Activated T-cell treated with anti-CD3 and anti-CD28 coated beads for 48 hours (primary cell): ENCODE results near the gene CLEC4G.

Source experiments
- DNase-seq: peaks from one replicate; pipeline ENCODE4 v3.0.0-alpha.2; 2020; ENCODE audit warnings: low read depth

CLEC4G gene

DNA sequence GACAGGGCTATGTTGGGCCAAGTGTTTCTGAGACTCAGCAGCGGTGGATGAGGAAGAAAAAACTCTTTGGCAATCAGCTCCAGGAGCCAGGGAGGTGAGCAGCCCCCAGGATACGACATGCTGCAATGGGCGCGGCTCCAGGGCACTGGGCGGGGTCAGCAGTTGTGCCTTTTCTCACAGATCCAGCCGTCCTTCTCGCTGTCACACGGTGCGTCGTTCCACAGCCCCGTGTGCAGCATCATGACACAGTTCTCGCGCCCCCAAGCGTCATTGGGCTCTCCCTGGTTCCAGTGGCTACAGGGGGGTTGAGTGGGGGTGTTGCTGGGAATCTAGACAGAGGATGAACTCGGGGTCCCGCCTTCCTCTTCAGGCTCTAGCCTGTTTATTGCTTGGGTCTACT is 2.7 kb downstream of the CLEC4G start:
- no peak for DNase-seq

GRCh38 chr19:7725791-7726190 is 6.1 kb downstream of the CLEC4G start:
- no peak for DNase-seq

DNA sequence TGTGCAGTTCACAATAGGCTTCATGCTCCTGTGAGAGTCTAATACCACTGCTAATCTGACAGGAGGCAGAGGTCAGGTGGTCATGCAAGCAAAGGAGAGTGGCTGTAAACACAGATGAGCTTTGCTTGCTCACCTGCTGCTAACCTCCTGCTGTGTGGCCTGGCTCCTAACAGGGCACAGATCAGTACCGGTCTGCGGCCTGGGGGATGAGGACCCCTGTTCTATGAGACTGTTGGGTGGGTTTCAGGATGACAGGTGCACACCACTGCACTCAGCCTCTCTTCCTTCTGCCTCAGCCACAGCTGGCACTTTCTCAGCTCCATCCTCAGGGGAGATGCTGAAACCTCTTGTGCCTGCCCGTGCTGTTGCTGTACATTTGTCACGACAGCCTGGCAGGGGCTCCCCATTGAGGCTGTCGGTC is 9.7 kb downstream of the CLEC4G start:
- DNase-seq, result no peak

DNA sequence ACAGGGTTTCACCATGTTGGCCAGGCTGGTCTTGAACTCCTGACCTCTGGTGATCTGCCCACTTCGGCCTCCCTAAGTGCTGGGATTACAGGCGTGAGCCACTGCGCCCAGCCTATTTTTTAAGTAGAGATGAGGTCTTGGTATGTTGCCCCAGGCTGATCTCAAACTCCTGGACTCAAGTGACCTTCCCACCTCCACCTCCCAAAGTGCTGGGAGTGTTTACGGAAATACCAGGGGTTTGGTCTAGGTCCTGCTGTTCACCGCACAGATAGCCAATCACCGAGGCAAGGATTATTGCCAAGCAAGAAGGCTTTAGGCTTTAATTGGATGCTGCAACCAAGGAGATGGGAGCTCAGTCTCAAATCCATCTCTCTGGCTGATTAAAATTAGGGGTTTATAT is 11.6 kb downstream of the CLEC4G start:
- no peak for DNase-seq

DNA sequence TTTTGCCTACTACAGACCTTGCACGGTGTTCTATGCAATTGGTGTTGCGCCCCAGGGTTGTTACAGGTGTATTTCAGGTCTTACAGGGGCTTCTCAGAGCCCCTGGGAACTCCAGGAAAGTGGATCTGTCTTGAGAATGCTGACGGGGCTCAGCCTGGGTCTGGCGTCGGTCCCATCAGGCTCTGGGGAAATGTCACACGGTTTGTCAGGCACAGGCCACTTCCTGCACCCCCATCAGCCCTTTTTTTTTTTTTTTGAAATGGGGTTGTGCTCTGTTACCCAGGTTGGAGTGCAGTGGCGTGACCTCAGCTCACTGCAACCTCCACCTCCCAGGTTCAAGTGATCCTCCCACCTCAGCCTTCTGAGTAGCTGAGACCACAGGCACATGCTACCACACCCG is 13.2 kb downstream of the CLEC4G start:
- no peak for DNase-seq

- no peak for DNase-seq
These were observed 15.1 kb downstream of the CLEC4G start for GRCh38 chr19:7716762-7717161.

GRCh38 chr19:7715671-7716070 is 16.2 kb downstream of the CLEC4G start:
- DNase-seq, result no peak

DNA sequence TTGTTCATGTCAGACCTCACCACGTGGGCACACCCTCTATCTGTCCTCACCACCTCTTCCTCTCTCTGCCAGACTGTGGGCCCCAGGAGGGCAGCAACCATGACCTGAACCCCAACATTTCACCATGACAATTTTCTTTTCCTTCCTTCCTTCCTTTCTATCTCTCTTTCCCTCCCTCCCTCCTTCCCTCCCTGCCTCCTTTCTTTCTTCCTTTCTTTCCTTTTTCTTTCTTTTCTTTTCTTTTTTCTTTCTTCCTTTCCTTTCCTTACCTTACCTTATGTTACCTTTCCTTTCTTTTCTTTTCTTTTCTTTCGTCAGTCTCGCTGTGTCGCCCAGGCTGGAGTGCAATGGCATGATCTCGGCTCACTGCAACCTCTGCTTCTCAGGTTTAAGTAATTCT is 21.3 kb downstream of the CLEC4G start:
- DNase-seq, result no peak

DNA sequence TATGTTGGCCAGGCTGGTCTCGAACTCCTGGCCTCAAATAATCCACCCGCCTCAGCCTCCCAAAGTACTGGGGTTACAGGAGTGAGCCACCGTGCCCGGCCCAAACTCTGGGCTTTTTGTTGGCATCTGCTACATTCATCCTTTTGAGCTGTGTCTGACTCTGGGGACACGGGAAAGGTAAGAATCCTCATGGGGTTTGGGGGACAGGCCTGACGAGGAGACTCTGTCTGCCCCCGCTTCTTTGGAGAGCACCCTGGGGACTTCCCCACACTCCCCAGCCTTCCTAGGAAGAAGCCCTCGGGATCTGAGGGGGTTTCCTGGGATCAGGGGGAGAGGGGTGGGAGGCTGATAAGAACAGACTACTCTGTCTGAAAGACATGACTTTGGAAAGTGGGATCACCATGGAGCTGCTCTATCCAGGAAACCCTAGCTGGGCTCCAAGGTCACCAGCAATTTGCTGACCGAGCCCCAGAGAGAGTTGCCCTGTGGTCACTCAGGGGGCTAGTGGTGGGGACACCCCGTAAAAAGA is 21.9 kb downstream of the CLEC4G start:
- DNase-seq, result no peak

DNA sequence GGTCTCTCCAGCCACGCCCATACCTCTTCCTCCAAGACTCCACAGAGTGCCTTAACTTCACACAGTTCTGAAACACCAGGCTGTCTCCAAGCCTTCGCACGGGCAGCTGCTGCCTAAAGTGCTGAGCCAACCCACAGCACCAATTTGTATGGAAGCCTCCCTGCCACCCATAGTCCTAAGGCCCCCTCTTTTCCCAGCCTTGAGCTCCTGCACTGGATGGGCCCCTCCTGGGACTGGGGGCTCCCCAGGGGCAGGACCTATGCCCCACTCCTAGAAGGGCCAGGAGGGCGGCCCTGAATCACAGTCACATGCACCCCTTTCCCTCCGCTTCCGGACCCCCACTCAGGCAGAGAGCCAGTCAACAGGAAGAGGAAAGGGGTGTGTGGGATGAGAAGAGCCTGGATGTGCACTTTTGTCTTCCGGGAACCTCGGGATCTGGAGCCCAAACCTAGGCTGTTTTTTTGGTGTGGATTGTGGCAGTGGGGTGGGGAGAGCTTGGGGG is 24.9 kb downstream of the CLEC4G start:
- no peak for DNase-seq

DNA sequence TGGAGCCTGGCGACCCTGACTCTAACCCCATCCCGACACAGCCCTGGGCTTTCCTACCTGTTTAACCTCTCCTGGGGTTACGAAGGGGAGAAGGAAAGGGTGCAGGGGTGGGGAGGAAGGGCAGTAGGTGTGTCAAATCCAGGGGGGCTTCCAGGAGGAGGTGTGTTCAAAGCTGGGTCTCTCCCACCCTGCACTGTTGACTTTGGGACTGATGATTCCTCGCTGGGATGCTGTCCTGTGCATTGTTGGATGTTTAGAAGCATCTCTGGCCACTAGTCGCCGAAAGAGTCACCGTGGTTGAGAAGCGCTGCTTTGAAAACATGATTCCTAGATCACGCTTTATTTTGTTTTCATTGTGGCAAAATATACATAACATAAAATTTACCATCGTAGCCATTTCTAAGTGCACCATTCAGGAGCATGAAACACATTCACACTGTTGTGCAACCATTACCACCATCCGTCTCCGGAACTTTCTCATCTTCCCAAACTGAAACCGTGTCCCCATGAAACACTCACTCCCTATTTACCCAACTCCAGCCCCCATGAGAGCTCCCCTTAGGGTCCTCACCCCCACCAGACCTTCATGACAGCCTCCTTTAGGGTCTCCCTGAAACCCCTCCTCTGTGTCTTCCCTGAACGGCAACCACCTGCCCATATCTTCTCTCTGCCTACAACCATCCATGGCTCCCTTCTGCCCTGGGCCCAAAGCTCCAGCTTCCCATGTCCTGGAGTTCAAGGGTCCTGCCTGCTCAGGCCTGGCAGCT is 25.5 kb downstream of the CLEC4G start:
- DNase-seq, result no peak

DNA sequence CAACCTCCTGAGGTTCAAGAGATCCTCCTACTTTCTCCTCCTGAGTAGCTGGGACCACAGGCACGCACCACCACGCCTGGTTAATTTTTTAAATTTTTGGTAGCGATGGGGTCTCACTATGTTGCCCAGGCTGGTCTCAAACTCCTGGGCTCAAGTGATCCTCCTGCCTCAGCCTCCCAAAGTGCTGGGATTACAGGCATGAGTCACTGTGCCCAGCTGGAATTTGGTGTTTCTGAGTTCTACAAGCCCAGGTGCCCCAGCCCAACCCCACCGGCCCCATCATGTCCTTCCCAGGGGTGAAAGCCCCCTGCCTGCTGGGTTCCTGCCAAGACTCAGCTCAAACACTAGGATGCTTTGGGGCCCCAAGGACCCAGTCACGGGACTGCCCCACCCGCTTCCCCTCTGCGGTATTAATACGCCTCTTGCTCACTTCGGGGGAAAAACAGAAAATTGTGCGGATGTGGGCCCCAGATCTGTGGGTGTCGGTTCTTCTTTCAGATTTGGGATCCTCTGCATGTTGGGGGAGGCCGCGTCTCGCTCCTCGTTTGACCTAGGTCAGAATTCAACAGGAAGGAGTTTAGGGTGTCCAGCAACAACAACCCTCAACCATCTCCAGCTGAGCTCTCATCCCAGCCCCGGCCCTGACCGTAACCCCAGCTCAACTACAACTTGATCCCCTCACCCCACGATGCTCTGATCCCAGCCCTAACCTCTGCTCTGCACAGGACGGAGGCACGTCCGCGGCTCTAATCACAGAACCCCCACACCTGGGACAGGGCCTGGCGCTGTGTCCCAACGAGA is 26.3 kb downstream of the CLEC4G start:
- peak; percentile 68 for DNase-seq

DNA sequence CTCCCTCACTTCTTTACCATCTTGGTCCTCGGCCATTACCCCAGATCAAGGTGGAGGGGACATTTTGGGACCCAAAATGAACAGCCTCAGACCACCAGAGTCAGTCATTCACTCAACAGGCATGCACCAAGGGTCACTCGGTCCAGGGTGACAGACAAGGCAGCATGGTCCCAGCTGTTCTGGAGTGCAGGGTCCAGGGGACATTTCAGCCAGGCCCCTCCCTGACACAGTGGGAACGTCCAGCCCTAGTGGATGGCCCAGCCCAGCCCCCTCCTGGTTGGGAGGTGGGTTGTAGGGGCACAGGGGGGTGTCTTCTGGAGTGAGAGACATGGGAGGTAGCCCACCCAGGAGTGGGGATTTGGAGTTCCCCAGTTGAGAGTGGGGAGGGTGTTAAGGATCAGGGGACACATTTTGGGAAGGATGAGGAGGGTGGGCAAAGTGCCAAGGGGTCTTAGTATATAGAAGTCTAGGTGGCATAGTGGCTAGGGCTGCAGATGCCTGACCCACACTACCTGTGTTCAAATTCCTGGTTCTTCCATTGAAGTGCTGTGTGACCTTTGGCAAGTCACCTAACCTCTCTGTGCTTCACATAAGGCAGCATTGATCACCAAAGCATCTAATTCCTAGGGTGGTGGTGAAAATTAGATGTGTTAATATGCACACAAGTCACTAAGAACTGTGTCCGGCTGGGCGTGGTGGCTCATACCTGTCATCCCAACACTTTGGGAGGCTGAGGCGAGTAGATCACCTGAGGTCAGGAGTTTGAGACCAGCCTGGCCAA is 27.4 kb downstream of the CLEC4G start:
- DNase-seq, result no peak

- DNase-seq, result no peak
These were observed 28.6 kb downstream of the CLEC4G start for GRCh38 chr19:7703332-7703731.

- DNase-seq, result no peak
These were observed 30.1 kb downstream of the CLEC4G start, which contains the start of gene FCER2 for GRCh38 chr19:7701654-7702457. Gene FCER2 (minus strand): TSS chr19:7702131. CDS start chr19:7699760, 2,371 bp downstream.

DNA sequence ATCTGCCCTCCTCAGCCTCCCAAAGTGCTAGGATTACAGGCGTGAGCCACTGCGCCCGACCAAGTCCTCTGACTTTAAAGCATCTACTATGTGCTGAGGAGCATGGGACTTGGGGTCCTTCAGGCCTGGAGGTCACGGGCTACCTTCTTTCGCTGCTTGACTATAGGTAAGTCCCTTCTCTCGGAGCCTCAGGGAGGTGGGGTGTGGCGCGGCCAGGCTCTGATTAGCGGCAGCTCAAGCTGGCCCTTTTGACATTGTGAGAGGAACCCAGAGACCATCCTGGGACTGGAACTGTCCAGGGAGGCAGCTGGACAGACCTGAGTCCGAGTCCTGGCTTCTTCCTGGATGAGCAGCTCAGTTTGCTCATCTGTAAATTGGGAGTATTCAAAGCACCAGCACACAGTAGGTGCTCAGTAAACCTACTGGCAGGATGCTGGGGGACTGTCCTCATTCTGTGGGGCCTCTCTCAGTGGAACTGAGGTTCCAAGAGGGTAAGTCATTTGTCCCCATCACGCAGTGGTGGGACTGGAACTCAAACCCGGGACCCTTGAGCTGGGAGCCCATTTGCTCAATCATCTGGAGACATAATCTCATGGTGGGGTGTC is 30.8 kb downstream of the CLEC4G start:
- no peak for DNase-seq

DNA sequence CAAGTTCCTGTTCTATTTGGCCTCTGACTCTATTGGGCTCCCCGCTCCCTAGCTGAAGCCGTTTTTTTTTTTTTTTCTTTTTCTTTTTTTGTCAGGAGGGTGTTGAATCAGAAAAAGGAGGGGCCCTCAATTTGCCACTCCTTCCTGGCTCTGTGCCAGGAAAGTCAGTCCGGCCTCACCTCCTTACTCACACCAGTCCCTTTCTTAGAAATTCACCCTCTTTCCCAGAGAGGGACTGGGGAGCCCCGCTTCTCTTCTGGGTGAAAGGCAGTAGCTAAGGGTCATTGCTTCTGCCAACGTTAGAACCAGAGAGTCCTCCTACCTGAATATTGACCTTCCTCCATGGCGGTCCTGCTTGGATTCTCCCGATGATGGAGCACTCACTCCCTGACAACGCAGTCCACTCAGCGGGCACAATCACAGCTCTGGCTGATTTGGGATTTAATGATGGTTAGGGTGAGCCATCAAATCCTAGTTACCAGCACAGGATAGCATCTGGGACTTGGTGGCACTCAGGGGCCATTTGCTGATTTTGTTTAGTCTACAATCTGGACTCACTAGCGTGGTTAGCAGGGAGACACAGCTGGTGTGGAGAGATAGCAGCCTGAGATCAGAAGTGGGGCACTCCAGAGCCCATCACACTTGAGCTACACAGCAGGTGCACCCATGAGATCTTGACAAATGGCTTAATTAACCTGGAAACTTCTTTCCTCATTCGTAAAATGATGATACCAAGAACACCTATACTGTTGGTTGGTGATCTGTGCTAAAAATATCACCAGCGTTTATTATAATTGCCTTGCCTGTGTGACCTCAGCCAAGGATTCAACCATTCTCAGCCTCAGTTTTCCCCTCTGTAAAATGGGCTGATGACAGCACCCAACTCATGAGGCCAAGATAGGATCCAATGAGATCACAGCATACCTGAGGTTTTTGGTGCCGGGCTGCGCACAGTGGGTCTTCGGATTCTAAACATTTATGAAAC is 32.2 kb downstream of the CLEC4G start:
- peak; percentile 59 for DNase-seq

- no peak for DNase-seq
These were observed 32.9 kb downstream of the CLEC4G start for GRCh38 chr19:7699003-7699402.

- DNase-seq, result no peak
These were observed 33.3 kb downstream of the CLEC4G start for GRCh38 chr19:7698583-7698982.
